ENCODE results near the gene GABPA.

GABPA gene

GRCh38 chr21:25807191-25807590 lies 72.4 kb downstream of the GABPA start:
- Histone ChIP-seq H2AK5ac (ENCODE audit: low read length) (no peak overlapping the region), H3K9me3 (ENCODE audit: insufficient read depth, low read depth, low read length) (no peaks in the 10 kb centered on the region), H3K23ac (ENCODE audit: low read length) (no peak overlapping the region), H4K8ac (ENCODE audit: low read depth, low read length) (no peak overlapping the region), H4K91ac (ENCODE audit: low read depth, low read length) (no peak overlapping the region), H3K79me1 (ENCODE audit: low read length) (no peaks in the 10 kb centered on the region), H3K4me2 (ENCODE audit: low read length) (no peak overlapping the region), H3K79me2 (ENCODE audit: control insufficient read depth, insufficient read depth, low read length, poor library complexity) (no peaks in the 10 kb centered on the region), H3K36me3 (ENCODE audit: control insufficient read depth in 1 of 2, insufficient read depth in 2 of 2, low read length in 2 of 2) (no peaks in the 10 kb centered on the region), H3K27me3 (ENCODE audit: insufficient read depth, low read length) (no peaks in the 10 kb centered on the region), H3K14ac (ENCODE audit: low read length) (no peak overlapping the region), H3K4me3 (ENCODE audit: low read depth, low read length) (no peak overlapping the region), H4K12ac (ENCODE audit: low read depth, low read length) (no peak overlapping the region), H2BK12ac (ENCODE audit: low read length) (no peak overlapping the region), H3K9ac (ENCODE audit: low read length) (no peak overlapping the region), H2BK120ac (ENCODE audit: insufficient read depth, low read length, poor library complexity) (no peak overlapping the region), H3K27ac (ENCODE audit: low read depth, low read length) (no peak overlapping the region), H3K4ac (ENCODE audit: low read depth, low read length) (no peak overlapping the region), H2BK5ac (ENCODE audit: low read depth, low read length, poor library complexity) (no peak overlapping the region), H3K4me1 (ENCODE audit: control insufficient read depth in 1 of 2, insufficient read depth in 2 of 2, low read length in 2 of 2) (no peaks in the 10 kb centered on the region), H2AFZ (ENCODE audit: insufficient read depth, low read length, poor library complexity) (no peak overlapping the region), H3K18ac (ENCODE audit: low read length) (no peak overlapping the region)
- WGBS (ENCODE audit: extremely low coverage, insufficient coverage, insufficient read length): no CpG with 5 or more reads among the region's 6 CpGs
- DNase-seq: no peak

GRCh38 chr21:25809013-25809412 lies 74.2 kb downstream of the GABPA start:
- Histone ChIP-seq H3K4me2 (ENCODE audit: low read length) (no peak overlapping the region), H3K27me3 (ENCODE audit: insufficient read depth, low read length) (no peaks in the 10 kb centered on the region), H3K4me1 (ENCODE audit: control insufficient read depth in 1 of 2, insufficient read depth in 2 of 2, low read length in 2 of 2) (no peaks in the 10 kb centered on the region), H2AFZ (ENCODE audit: insufficient read depth, low read length, poor library complexity) (no peak overlapping the region), H3K4me3 (ENCODE audit: low read depth, low read length) (no peak overlapping the region), H2BK5ac (ENCODE audit: low read depth, low read length, poor library complexity) (no peak overlapping the region), H3K27ac (ENCODE audit: low read depth, low read length) (no peak overlapping the region), H3K79me2 (ENCODE audit: control insufficient read depth, insufficient read depth, low read length, poor library complexity) (no peaks in the 10 kb centered on the region), H3K14ac (ENCODE audit: low read length) (no peak overlapping the region), H3K18ac (ENCODE audit: low read length) (no peak overlapping the region), H2BK12ac (ENCODE audit: low read length) (no peak overlapping the region), H2BK120ac (ENCODE audit: insufficient read depth, low read length, poor library complexity) (no peak overlapping the region), H2AK5ac (ENCODE audit: low read length) (no peak overlapping the region), H3K9ac (ENCODE audit: low read length) (no peak overlapping the region), H4K12ac (ENCODE audit: low read depth, low read length) (no peak overlapping the region), H3K23ac (ENCODE audit: low read length) (no peak overlapping the region), H3K4ac (ENCODE audit: low read depth, low read length) (no peak overlapping the region), H3K9me3 (ENCODE audit: insufficient read depth, low read depth, low read length) (no peaks in the 10 kb centered on the region), H4K8ac (ENCODE audit: low read depth, low read length) (no peak overlapping the region), H3K79me1 (ENCODE audit: low read length) (no peaks in the 10 kb centered on the region), H3K36me3 (ENCODE audit: control insufficient read depth in 1 of 2, insufficient read depth in 2 of 2, low read length in 2 of 2) (no peaks in the 10 kb centered on the region), H4K91ac (ENCODE audit: low read depth, low read length) (no peak overlapping the region)
- DNase-seq: no peak

GRCh38 chr21:25811186-25811585 lies 76.4 kb downstream of the GABPA start:
- Histone ChIP-seq H3K4me1 (ENCODE audit: control insufficient read depth in 1 of 2, insufficient read depth in 2 of 2, low read length in 2 of 2) (no peaks in the 10 kb centered on the region), H3K27ac (ENCODE audit: low read depth, low read length) (no peak overlapping the region), H3K9ac (ENCODE audit: low read length) (no peak overlapping the region), H4K91ac (ENCODE audit: low read depth, low read length) (no peak overlapping the region), H4K12ac (ENCODE audit: low read depth, low read length) (no peak overlapping the region), H2AK5ac (ENCODE audit: low read length) (no peak overlapping the region), H3K23ac (ENCODE audit: low read length) (no peak overlapping the region), H3K18ac (ENCODE audit: low read length) (no peak overlapping the region), H3K36me3 (ENCODE audit: control insufficient read depth in 1 of 2, insufficient read depth in 2 of 2, low read length in 2 of 2) (no peaks in the 10 kb centered on the region), H3K79me1 (ENCODE audit: low read length) (no peaks in the 10 kb centered on the region), H2AFZ (ENCODE audit: insufficient read depth, low read length, poor library complexity) (no peak overlapping the region), H2BK12ac (ENCODE audit: low read length) (no peak overlapping the region), H2BK120ac (ENCODE audit: insufficient read depth, low read length, poor library complexity) (no peak overlapping the region), H2BK5ac (ENCODE audit: low read depth, low read length, poor library complexity) (no peak overlapping the region), H3K4ac (ENCODE audit: low read depth, low read length) (no peak overlapping the region), H3K27me3 (ENCODE audit: insufficient read depth, low read length) (no peaks in the 10 kb centered on the region), H3K9me3 (ENCODE audit: insufficient read depth, low read depth, low read length) (no peaks in the 10 kb centered on the region), H3K4me2 (ENCODE audit: low read length) (no peak overlapping the region), H3K14ac (ENCODE audit: low read length) (no peak overlapping the region), H3K79me2 (ENCODE audit: control insufficient read depth, insufficient read depth, low read length, poor library complexity) (no peaks in the 10 kb centered on the region), H3K4me3 (ENCODE audit: low read depth, low read length) (no peak overlapping the region), H4K8ac (ENCODE audit: low read depth, low read length) (no peak overlapping the region)
- no CpG with 5 or more reads among the region's 1 CpG for WGBS (ENCODE audit: extremely low coverage, insufficient coverage, insufficient read length)
- DNase-seq: no peak

GRCh38 chr21:25813917-25814316 lies 79.1 kb downstream of the GABPA start:
- no peak overlapping the region for H4K8ac ChIP-seq (ENCODE audit: low read depth, low read length)
- H3K36me3 ChIP-seq (ENCODE audit: control insufficient read depth in 1 of 2, insufficient read depth in 2 of 2, low read length in 2 of 2): no peaks in the 10 kb centered on the region
- no peak overlapping the region for H2AK5ac ChIP-seq (ENCODE audit: low read length)
- H2BK120ac ChIP-seq (ENCODE audit: insufficient read depth, low read length, poor library complexity): no peak overlapping the region
- no peak overlapping the region for H4K12ac ChIP-seq (ENCODE audit: low read depth, low read length)
- H2AFZ ChIP-seq (ENCODE audit: insufficient read depth, low read length, poor library complexity): no peak overlapping the region
- WGBS (ENCODE audit: extremely low coverage, insufficient coverage, insufficient read length): no CpG with 5 or more reads among the region's 1 CpG
- no peaks in the 10 kb centered on the region for H3K9me3 ChIP-seq (ENCODE audit: insufficient read depth, low read depth, low read length)
- no peak overlapping the region for H3K14ac ChIP-seq (ENCODE audit: low read length)
- peaks cover 0 to 3% of the 10 kb centered on the region in 2 experiments for H3K4me1 ChIP-seq (ENCODE audit: control insufficient read depth in 1 of 2, insufficient read depth in 2 of 2, low read length in 2 of 2)
- H3K4ac ChIP-seq (ENCODE audit: low read depth, low read length): no peak overlapping the region
- no peak overlapping the region for H3K4me2 ChIP-seq (ENCODE audit: low read length)
- H2BK5ac ChIP-seq (ENCODE audit: low read depth, low read length, poor library complexity): no peak overlapping the region
- H3K27ac ChIP-seq (ENCODE audit: low read depth, low read length): no peak overlapping the region
- no peak overlapping the region for H3K18ac ChIP-seq (ENCODE audit: low read length)
- no peaks in the 10 kb centered on the region for H3K79me2 ChIP-seq (ENCODE audit: control insufficient read depth, insufficient read depth, low read length, poor library complexity)
- H3K23ac ChIP-seq (ENCODE audit: low read length): no peak overlapping the region
- H4K91ac ChIP-seq (ENCODE audit: low read depth, low read length): no peak overlapping the region
- no peaks in the 10 kb centered on the region for H3K27me3 ChIP-seq (ENCODE audit: insufficient read depth, low read length)
- H3K79me1 ChIP-seq (ENCODE audit: low read length): no peaks in the 10 kb centered on the region
- no peak overlapping the region for H3K4me3 ChIP-seq (ENCODE audit: low read depth, low read length)
- DNase-seq: peak in 1 of 2 donors; percentile 48
- H2BK12ac ChIP-seq (ENCODE audit: low read length): no peak overlapping the region
- H3K9ac ChIP-seq (ENCODE audit: low read length): no peak overlapping the region

Measured in trophoblast cell (in vitro differentiated cells and primary cell).